Body of pancreas (tissue), 4 donors: ENCODE results near the gene ATF2.

Experiments used
- CTCF ChIP-seq, 7 experiments: fragments of 450-650 bp in 4 of 7; fragments of 200-600 bp in 3 of 7; sonication (generic) in 3 of 7; IDR thresholded peaks; one replicate each; pipeline ENCODE4 v1.5.1; 2016 to 2019; ENCODE audit warnings: antibody characterized with exemption in 7 of 7
- POLR2A ChIP-seq, 3 donors: fragments of 450-650 bp; IDR thresholded peaks; one replicate each; pipeline ENCODE4 v1.6.1; 2016; ENCODE audit warnings: antibody characterized with exemption in 3 of 3, mild to moderate bottlenecking in 2 of 3

- no peak for TF ChIP-seq CTCF (IDR thresholded peaks at IDR 0.05)
- TF ChIP-seq POLR2A (IDR thresholded peaks at IDR 0.05) = no peak
These were observed 113.7 kb downstream of the ATF2 start for GRCh38 chr2:175054340-175054739.
